ENCODE measurements around the gene PRSS57.

The PRSS57 gene

GRCh38 chr19:718991-719512, 23.8 kb upstream of the PRSS57 start:
- no peaks in the 10 kb centered on the region for H3K4me1 ChIP-seq (ENCODE audit: control insufficient read depth, insufficient read depth, low read length)
- H3K4me3 ChIP-seq (ENCODE audit: low read depth, low read length), result no peak overlapping the region
- ChIA-PET POLR2A (interaction anchor here (0.7 to 1.3 kb wide), 2 partner anchors 43 to 188 kb away, joined by 3 read pairs; partner anchors contain the start of gene FSTL3), CTCF (no interaction called here)
- TF ChIP-seq HOXC10 (CRISPR knock-in tag; IDR thresholded peaks at IDR 0.05), result no peak
- TF ChIP-seq KLF1 (tag by site-specific recombination; IDR thresholded peaks at IDR 0.05), result peak; percentile 70
- no peak overlapping the region for H3K27ac ChIP-seq (ENCODE audit: extremely low read depth, low read depth, low read length)
- H3K9me3 ChIP-seq (ENCODE audit: control insufficient read depth, insufficient read depth, low read depth, low read length), result no peaks in the 10 kb centered on the region
- H3K36me3 ChIP-seq (ENCODE audit: control insufficient read depth in 2 of 2, insufficient read depth in 1 of 2, low read length in 2 of 2), result peaks cover 0 to 5% of the 10 kb centered on the region in 2 experiments; a peak in 1 of 3 replicates

DNA sequence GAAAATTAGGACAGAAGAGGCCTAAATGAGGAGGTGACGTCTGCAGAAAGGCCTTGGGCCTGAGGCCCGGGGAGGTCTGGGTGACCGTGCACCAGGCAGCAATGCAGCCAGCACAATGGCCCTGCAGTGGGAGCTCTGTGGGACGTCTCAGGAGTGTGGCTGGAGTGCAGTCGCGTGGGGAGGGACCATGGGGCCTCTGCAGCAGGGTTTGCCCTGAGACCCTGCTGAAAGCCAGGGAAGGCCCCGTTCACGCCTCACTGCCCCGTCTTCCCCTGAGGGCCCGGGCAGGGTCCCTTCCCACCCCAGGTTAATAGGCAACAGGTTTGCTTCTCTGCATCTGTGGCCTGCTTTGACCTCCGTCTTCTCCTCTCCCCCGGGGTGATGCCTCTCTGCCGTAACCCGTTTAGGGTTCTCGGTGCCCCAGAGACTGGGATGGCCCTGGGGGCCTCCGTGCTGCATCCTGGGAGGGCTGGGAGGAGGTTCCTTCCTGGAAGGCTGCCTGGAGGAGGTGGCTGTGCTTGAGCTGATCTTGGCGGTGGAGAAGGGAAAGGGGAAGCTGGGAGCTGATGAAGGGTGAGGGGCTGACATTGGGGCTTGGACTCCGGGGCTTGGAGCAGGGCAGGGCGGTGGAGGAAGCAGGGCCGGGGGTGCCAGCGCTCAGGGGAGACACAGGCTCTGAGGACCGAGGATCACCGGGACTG, 23.1 kb upstream of the PRSS57 start:
- no peak overlapping the region for H3K4me3 ChIP-seq (ENCODE audit: low read depth, low read length)
- no peaks in the 10 kb centered on the region for H3K9me3 ChIP-seq (ENCODE audit: control insufficient read depth, insufficient read depth, low read depth, low read length)
- CTCF ChIA-PET, result interaction anchor here (0.7 to 1.0 kb wide), 2 partner anchors 10 to 145 kb away, joined by 3 to 4 read pairs; partner anchors contain the start of gene PALM
- TF ChIP-seq ZNF580 (tag by site-specific recombination; IDR thresholded peaks at IDR 0.05) (no peak), ZNF660 (tag by site-specific recombination; IDR thresholded peaks at IDR 0.05) (no peak), ZNF791 (tag by site-specific recombination; IDR thresholded peaks at IDR 0.05) (no peak), ZNF140 (tag by site-specific recombination; IDR thresholded peaks at IDR 0.05) (no peak), ZSCAN5A (tag by site-specific recombination; IDR thresholded peaks at IDR 0.05) (no peak), ZNF23 (tag by site-specific recombination; IDR thresholded peaks at IDR 0.05; ENCODE audit: borderline replicate concordance) (no peak), KLF10 (tag by site-specific recombination; IDR thresholded peaks at IDR 0.05) (no peak), ZNF76 (tag by site-specific recombination; IDR thresholded peaks at IDR 0.05; ENCODE audit: borderline replicate concordance, low read depth) (no peak), ZIC2 (tag by site-specific recombination; IDR thresholded peaks at IDR 0.05) (peak; percentile 76), ZNF560 (tag by site-specific recombination; IDR thresholded peaks at IDR 0.05; ENCODE audit: borderline replicate concordance) (no peak), ZNF37A (tag by site-specific recombination; IDR thresholded peaks at IDR 0.05) (no peak), GLIS1 (tag by site-specific recombination; IDR thresholded peaks at IDR 0.05) (0 out of 2 replicates have a peak, but pooled peaks have one; percentile 13), PRDM6 (tag by site-specific recombination; IDR thresholded peaks at IDR 0.05) (no peak), PRDM10 (tag by site-specific recombination; IDR thresholded peaks at IDR 0.05) (peak; percentile 50; the same call in 1 of the 2 replicates), ZNF768 (tag by site-specific recombination; IDR thresholded peaks at IDR 0.05) (no peak), SCRT2 (tag by site-specific recombination; IDR thresholded peaks at IDR 0.05) (peak; percentile 58; the same call in 1 of the 2 replicates), KLF9 (tag by site-specific recombination; IDR thresholded peaks at IDR 0.05; ENCODE audit: low read depth) (no peak), KLF8 (tag by site-specific recombination; IDR thresholded peaks at IDR 0.05) (no peak)
- TF ChIP-seq, protein P1, sequence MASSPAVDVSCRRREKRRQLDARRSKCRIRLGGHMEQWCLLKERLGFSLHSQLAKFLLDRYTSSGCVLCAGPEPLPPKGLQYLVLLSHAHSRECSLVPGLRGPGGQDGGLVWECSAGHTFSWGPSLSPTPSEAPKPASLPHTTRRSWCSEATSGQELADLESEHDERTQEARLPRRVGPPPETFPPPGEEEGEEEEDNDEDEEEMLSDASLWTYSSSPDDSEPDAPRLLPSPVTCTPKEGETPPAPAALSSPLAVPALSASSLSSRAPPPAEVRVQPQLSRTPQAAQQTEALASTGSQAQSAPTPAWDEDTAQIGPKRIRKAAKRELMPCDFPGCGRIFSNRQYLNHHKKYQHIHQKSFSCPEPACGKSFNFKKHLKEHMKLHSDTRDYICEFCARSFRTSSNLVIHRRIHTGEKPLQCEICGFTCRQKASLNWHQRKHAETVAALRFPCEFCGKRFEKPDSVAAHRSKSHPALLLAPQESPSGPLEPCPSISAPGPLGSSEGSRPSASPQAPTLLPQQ (tag by site-specific recombination; IDR thresholded peaks at IDR 0.05), result no peak
- TF ChIP-seq, protein P2, sequence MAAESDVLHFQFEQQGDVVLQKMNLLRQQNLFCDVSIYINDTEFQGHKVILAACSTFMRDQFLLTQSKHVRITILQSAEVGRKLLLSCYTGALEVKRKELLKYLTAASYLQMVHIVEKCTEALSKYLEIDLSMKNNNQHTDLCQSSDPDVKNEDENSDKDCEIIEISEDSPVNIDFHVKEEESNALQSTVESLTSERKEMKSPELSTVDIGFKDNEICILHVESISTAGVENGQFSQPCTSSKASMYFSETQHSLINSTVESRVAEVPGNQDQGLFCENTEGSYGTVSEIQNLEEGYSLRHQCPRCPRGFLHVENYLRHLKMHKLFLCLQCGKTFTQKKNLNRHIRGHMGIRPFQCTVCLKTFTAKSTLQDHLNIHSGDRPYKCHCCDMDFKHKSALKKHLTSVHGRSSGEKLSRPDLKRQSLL (tag by site-specific recombination; IDR thresholded peaks at IDR 0.05), result 0 out of 2 replicates have a peak, but pooled peaks have one; percentile 50
- H3K4me1 ChIP-seq (ENCODE audit: control insufficient read depth, insufficient read depth, low read length), result no peaks in the 10 kb centered on the region
- no peak overlapping the region for H3K27ac ChIP-seq (ENCODE audit: extremely low read depth, low read depth, low read length)
- H3K36me3 ChIP-seq (ENCODE audit: control insufficient read depth in 2 of 2, insufficient read depth in 1 of 2, low read length in 2 of 2), result peaks cover 0 to 5% of the 10 kb centered on the region in 2 experiments; a peak in 1 of 3 replicates
- POLR2A ChIA-PET, result interaction anchor here (0.7 to 1.3 kb wide), 2 partner anchors 42 to 187 kb away, joined by 3 read pairs; partner anchors contain the start of gene FSTL3
